Measurements from ENCODE around the gene CAMTA1. TPM values are rescaled to one million over a fixed set of nuclear protein-coding genes. Genes with fewer than 3 reads are reported as not detected.

Gene CAMTA1
- polyA plus RNA-seq, 1 of the 3 experiments (the other 2 are of a cell fraction): 63.1 TPM

DNA sequence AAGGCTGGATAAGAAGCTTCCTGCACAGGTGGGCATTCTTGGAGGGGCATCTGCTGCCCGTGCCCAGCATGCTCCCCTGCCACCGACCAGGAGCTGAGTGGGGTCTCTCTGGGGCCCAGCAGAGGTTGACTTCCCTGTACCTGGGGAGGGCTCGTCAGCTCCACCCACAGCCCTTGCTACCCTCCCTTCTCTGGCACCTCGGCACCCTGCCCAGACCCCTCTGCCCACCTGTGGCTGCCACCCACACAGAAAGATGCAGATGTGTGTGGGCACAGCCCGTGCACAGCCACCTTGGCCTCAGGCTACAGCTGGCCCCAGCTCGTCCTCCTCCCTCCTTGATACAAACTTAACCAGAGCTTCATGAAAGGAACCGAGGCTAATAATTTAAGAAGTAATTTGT is 744.7 kb downstream of the CAMTA1 start:
- POLR2A ChIA-PET: no interaction called here
- Histone ChIP-seq H3K79me2 (ENCODE audit: insufficient read depth) (no peaks in the 10 kb centered on the region), H3K36me3 (replicated peaks in 1 of 2; ENCODE audit: control insufficient read depth in 1 of 2, insufficient read depth in 2 of 2, low read length in 1 of 2) (no peaks in the 10 kb centered on the region), H4K20me1 (ENCODE audit: insufficient read depth) (no peaks in the 10 kb centered on the region), H3K27ac (ENCODE audit: low read depth in 2 of 2, low read length in 1 of 2) (no peak overlapping the region), H3K4me2 (no peak overlapping the region), H3F3A (replicated peaks; ENCODE audit: insufficient read depth) (no peaks in the 10 kb centered on the region), H3K4me3 (ENCODE audit: low read depth in 2 of 2, low read length in 1 of 2) (no peak overlapping the region), H3K9me3 (no peaks in the 10 kb centered on the region), H3K9me2 (no peaks in the 10 kb centered on the region), H3K9ac (no peak overlapping the region), H3K27me3 (ENCODE audit: insufficient read depth) (no peaks in the 10 kb centered on the region), H2AFZ (ENCODE audit: low read depth) (no peak overlapping the region), H3K4me1 (ENCODE audit: control insufficient read depth in 1 of 2, insufficient read depth in 2 of 2, low read depth in 1 of 2, low read length in 1 of 2) (peaks cover 10 to 52% of the 10 kb centered on the region in 2 experiments; a peak in 2 of 4 replicates)
- WGBS (ENCODE audit: low lambda C conversion rate): 43% methylated on average over 1 of the region's 7 CpGs
- TF ChIP-seq, protein P1, sequence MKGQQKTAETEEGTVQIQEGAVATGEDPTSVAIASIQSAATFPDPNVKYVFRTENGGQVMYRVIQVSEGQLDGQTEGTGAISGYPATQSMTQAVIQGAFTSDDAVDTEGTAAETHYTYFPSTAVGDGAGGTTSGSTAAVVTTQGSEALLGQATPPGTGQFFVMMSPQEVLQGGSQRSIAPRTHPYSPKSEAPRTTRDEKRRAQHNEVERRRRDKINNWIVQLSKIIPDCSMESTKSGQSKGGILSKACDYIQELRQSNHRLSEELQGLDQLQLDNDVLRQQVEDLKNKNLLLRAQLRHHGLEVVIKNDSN (IDR thresholded peaks at IDR 0.05; ENCODE audit: borderline replicate concordance, low read depth): no peak
- TF ChIP-seq, protein P2, sequence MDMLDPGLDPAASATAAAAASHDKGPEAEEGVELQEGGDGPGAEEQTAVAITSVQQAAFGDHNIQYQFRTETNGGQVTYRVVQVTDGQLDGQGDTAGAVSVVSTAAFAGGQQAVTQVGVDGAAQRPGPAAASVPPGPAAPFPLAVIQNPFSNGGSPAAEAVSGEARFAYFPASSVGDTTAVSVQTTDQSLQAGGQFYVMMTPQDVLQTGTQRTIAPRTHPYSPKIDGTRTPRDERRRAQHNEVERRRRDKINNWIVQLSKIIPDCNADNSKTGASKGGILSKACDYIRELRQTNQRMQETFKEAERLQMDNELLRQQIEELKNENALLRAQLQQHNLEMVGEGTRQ (IDR thresholded peaks at IDR 0.05; ENCODE audit: borderline replicate concordance, low read depth, low read length): no peak
- TF ChIP-seq CHD2 (IDR thresholded peaks at IDR 0.05; ENCODE audit: low read length, partially characterized antibody) (no peak), FOSL2 (IDR thresholded peaks at IDR 0.05; ENCODE audit: borderline replicate concordance, low read depth) (no peak), MXI1 (IDR thresholded peaks at IDR 0.05; ENCODE audit: low read depth, low read length) (no peak), EP300 (IDR thresholded peaks at IDR 0.05; ENCODE audit: borderline replicate concordance in 1 of 2, low read depth in 1 of 2, low read length in 1 of 2) (no peak), FOXM1 (IDR thresholded peaks at IDR 0.05; ENCODE audit: low read depth) (no peak), POLR2AphosphoS5 (IDR thresholded peaks at IDR 0.05; ENCODE audit: low read depth, low read length) (no peak), GATA2 (CRISPR knock-in tag; IDR thresholded peaks at IDR 0.05) (no peak), FOXJ3 (CRISPR knock-in tag; IDR thresholded peaks at IDR 0.05) (no peak), RAD21 (IDR thresholded peaks at IDR 0.05; ENCODE audit: low read length) (no peak), TAF1 (IDR thresholded peaks at IDR 0.05; ENCODE audit: borderline replicate concordance, low read depth, low read length) (no peak), EZH2phosphoT487 (IDR thresholded peaks at IDR 0.05; ENCODE audit: borderline replicate concordance, low read depth) (no peak)
- TF ChIP-seq, protein P3, sequence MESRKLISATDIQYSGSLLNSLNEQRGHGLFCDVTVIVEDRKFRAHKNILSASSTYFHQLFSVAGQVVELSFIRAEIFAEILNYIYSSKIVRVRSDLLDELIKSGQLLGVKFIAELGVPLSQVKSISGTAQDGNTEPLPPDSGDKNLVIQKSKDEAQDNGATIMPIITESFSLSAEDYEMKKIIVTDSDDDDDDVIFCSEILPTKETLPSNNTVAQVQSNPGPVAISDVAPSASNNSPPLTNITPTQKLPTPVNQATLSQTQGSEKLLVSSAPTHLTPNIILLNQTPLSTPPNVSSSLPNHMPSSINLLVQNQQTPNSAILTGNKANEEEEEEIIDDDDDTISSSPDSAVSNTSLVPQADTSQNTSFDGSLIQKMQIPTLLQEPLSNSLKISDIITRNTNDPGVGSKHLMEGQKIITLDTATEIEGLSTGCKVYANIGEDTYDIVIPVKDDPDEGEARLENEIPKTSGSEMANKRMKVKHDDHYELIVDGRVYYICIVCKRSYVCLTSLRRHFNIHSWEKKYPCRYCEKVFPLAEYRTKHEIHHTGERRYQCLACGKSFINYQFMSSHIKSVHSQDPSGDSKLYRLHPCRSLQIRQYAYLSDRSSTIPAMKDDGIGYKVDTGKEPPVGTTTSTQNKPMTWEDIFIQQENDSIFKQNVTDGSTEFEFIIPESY (IDR thresholded peaks at IDR 0.05; ENCODE audit: borderline replicate concordance, low read depth): no peak
- TF ChIP-seq, protein P4, sequence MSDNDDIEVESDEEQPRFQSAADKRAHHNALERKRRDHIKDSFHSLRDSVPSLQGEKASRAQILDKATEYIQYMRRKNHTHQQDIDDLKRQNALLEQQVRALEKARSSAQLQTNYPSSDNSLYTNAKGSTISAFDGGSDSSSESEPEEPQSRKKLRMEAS (IDR thresholded peaks at IDR 0.05; ENCODE audit: low read depth): no peak
- CTCF ChIA-PET: interaction anchor here (0.6 to 2.5 kb wide), 9 partner anchors 8 to 460 kb away, joined by 3 to 9 read pairs (median 3); no protein-coding TSS in a partner anchor
- DNase-seq: no peak
